NB4 (cell line): Measurements from ENCODE around the gene EHMT1.

ENCODE experiments used
- DNase-seq: peaks from one replicate; pipeline ENCODE4 v3.0.0; 2010; ENCODE audit warnings: low read depth
- H3K4me3 ChIP-seq: one replicate; pipeline ENCODE4 v1.5.1; 2011; ENCODE audit warnings: mild to moderate bottlenecking, low read depth, low read length, moderate library complexity
- MYC ChIP-seq: IDR thresholded peaks from 2 replicates; pipeline ENCODE4 v1.6.1; 2011; ENCODE audit warnings: low read depth, low read length
- POLR2A ChIP-seq: IDR thresholded peaks from 2 replicates; pipeline ENCODE4 v1.6.1; 2011; ENCODE audit warnings: mild to moderate bottlenecking; ENCODE audit not compliant: insufficient read length; ENCODE audit errors: extremely low read depth
- TF ChIP-seq, protein P1 (sequence below): IDR thresholded peaks from one replicate; pipeline ENCODE4 v1.5.1; 2012; ENCODE audit warnings: low read depth, low read length
- TF ChIP-seq, protein P2 (sequence below): IDR thresholded peaks from 2 replicates; pipeline ENCODE4 v1.6.1; 2011; ENCODE audit warnings: low read depth, low read length

Gene EHMT1

GRCh38 chr9:137823986-137824771 lies 205.4 kb downstream of the EHMT1 start:
- H3K4me3 ChIP-seq, result no peak overlapping the region
- TF ChIP-seq, protein P1, sequence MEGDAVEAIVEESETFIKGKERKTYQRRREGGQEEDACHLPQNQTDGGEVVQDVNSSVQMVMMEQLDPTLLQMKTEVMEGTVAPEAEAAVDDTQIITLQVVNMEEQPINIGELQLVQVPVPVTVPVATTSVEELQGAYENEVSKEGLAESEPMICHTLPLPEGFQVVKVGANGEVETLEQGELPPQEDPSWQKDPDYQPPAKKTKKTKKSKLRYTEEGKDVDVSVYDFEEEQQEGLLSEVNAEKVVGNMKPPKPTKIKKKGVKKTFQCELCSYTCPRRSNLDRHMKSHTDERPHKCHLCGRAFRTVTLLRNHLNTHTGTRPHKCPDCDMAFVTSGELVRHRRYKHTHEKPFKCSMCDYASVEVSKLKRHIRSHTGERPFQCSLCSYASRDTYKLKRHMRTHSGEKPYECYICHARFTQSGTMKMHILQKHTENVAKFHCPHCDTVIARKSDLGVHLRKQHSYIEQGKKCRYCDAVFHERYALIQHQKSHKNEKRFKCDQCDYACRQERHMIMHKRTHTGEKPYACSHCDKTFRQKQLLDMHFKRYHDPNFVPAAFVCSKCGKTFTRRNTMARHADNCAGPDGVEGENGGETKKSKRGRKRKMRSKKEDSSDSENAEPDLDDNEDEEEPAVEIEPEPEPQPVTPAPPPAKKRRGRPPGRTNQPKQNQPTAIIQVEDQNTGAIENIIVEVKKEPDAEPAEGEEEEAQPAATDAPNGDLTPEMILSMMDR, result no peak
- TF ChIP-seq POLR2A (no peak), MYC (no peak)
- TF ChIP-seq, protein P2, sequence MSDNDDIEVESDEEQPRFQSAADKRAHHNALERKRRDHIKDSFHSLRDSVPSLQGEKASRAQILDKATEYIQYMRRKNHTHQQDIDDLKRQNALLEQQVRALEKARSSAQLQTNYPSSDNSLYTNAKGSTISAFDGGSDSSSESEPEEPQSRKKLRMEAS, result no peak
- no peak for DNase-seq

GRCh38 chr9:137825324-137825989 lies 206.7 kb downstream of the EHMT1 start:
- no peak for DNase-seq
- H3K4me3 ChIP-seq, result no peak overlapping the region
- TF ChIP-seq, protein P1, result no peak
- TF ChIP-seq POLR2A, result no peak
- TF ChIP-seq, protein P2, result no peak
- TF ChIP-seq MYC, result no peak

- H3K4me3 ChIP-seq, result no peak overlapping the region
- no peak for TF ChIP-seq MYC
- TF ChIP-seq, protein P1, result no peak
- no peak for TF ChIP-seq POLR2A
- TF ChIP-seq, protein P2, result no peak
- DNase-seq, result no peak
These were observed 209.2 kb downstream of the EHMT1 start for GRCh38 chr9:137827908-137828526.

DNA sequence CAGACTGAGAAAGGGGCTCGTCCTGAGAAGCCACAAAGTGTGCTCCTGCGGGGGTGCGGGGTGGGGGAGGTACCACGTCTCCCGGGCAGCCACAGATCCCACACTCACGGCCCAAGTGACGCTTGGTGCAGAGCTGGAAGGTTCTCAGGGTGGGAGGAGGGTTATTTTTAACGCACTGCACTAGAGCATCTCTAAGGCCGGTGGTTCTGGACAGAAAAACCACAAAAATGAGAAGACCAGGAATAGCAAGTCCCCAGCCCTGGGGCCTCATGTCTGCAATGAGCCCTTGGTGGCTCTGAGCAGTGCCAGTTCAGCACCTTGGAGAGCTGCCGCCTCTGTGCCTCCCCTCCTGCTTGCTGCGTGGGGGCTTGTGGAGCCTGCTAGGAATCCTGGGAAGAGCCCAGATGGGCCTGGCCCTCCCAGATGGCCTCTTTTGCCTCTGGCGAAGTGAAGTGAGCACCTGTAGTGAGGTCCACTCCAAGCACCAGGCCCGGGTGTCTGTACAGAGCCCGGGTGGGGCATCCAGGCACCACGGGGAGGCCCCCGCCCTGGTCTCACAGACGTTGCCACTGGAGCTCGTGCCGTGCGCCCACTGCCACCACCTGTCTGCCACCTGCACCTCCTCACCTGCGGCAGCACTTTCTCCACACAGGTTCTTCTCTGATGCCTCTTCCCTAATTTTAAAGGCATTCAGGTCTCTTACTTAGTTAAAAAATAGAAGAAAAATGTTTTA lies 209.9 kb downstream of the EHMT1 start:
- peak; percentile 42 for DNase-seq
- H3K4me3 ChIP-seq, result no peak overlapping the region
- TF ChIP-seq, protein P2, result no peak
- TF ChIP-seq, protein P1, result no peak
- TF ChIP-seq MYC (no peak), POLR2A (no peak)

DNA sequence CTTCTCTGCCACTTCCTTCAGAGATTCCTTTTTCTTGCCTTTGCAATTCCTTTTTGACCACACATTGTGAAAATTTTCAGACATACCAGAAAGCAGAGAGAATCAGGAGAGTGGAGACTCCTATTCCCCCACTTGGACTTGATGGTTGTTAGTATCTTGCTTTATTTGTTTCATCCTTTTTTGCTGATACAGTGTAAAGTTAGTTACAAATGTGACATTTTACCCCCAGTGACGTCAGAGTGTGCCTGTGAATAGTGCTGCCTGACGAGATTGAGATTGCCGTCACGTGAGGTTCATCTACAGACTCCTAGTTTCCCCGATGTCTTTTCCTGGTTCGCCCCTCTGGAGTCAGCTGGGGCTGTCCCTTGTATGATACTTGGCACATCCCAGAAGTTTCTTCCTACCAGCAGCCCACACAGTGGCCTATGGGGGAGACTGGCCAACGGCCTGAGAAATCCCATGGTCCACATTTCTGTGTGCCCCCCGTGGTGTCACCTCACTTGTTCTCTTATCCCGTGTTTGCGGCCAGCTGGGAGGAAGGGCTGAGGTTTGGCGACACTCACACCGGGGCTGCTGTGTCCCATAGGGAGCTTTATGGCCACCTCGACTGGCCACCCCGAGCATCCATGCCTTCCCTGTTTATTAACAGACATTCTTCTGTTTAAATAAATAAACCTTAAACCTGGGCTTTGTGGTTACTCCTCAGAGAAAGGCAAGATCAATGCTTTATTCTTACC lies 210.6 kb downstream of the EHMT1 start:
- TF ChIP-seq, protein P1, result no peak
- TF ChIP-seq, protein P2, result no peak
- TF ChIP-seq MYC (no peak), POLR2A (no peak)
- no peak overlapping the region for H3K4me3 ChIP-seq
- no peak for DNase-seq
